Middle frontal gyrus (tissue), 1 donor: ENCODE data around the gene CITED2.
A peak's percentile ranks its signal among the peaks of the same experiment; 100 is the strongest.
"Not testable (repeated sequence)": the region's sequence is repeated elsewhere in the genome, so short reads cannot be mapped to it uniquely, and the experiment has no call there.

Experiments used
- DNase-seq: peaks from one replicate; pipeline ENCODE4 v3.0.0-alpha.2; 2015; ENCODE audit warnings: low spot score; ENCODE audit errors: extremely low spot score

CITED2 gene

GRCh38 chr6:139374357-139375225 is at the start of gene CITED2:
CITED2 (minus strand) TSS chr6:139374648; CDS start chr6:139373944, 704 bp downstream.
- DNase-seq: peak; percentile 84

GRCh38 chr6:139423037-139423703 is 48.7 kb upstream of the CITED2 start:
- DNase-seq: no peak

GRCh38 chr6:139422105-139423036 is 47.9 kb upstream of the CITED2 start:
- DNase-seq: no peak

- DNase-seq: no peak
Measured at GRCh38 chr6:139418481-139419132, 44.2 kb upstream of the CITED2 start.

- no peak for DNase-seq
Measured at GRCh38 chr6:139416146-139416545, 41.7 kb upstream of the CITED2 start.

GRCh38 chr6:139415365-139415764 is 40.9 kb upstream of the CITED2 start:
- no peak for DNase-seq

- DNase-seq: not testable (repeated sequence)
Measured at GRCh38 chr6:139412103-139412502, 37.7 kb upstream of the CITED2 start.

- no peak for DNase-seq
Measured at GRCh38 chr6:139409026-139409425, 34.6 kb upstream of the CITED2 start.

GRCh38 chr6:139407718-139408222 is 33.3 kb upstream of the CITED2 start:
- no peak for DNase-seq

- DNase-seq: no peak
Measured at GRCh38 chr6:139406577-139407343, 32.3 kb upstream of the CITED2 start.

- DNase-seq: no peak
Measured at GRCh38 chr6:139402876-139403386, 28.5 kb upstream of the CITED2 start.

- no peak for DNase-seq
Measured at GRCh38 chr6:139398658-139399057, 24.2 kb upstream of the CITED2 start.

- no peak for DNase-seq
Measured at GRCh38 chr6:139395891-139396301, 21.4 kb upstream of the CITED2 start.

GRCh38 chr6:139395371-139395770 is 20.9 kb upstream of the CITED2 start:
- no peak for DNase-seq

- no peak for DNase-seq
Measured at GRCh38 chr6:139394027-139394649, 19.7 kb upstream of the CITED2 start.

GRCh38 chr6:139392794-139393193 is 18.3 kb upstream of the CITED2 start:
- DNase-seq: no peak

- DNase-seq: no peak
Measured at GRCh38 chr6:139391709-139392108, 17.3 kb upstream of the CITED2 start.

GRCh38 chr6:139390447-139390846 is 16.0 kb upstream of the CITED2 start:
- no peak for DNase-seq

GRCh38 chr6:139388384-139388783 is 13.9 kb upstream of the CITED2 start:
- DNase-seq: no peak
